GM19025 (cell line): ENCODE measurements around the gene SCD.
A peak's percentile ranks its signal among the peaks of the same experiment; 100 is the strongest.
"Not testable (repeated sequence)": the region's sequence is repeated elsewhere in the genome, so short reads cannot be mapped to it uniquely, and the experiment has no call there.

Source experiments
- ATAC-seq: cut with Tn5 transposase; IDR thresholded peaks from one replicate; pipeline ENCODE4 v1.9.1; 2021; ENCODE audit warnings: mild to moderate bottlenecking, low read depth, moderate library complexity; ENCODE audit not compliant: unreplicated experiment

Gene SCD

GRCh38 chr10:100346765-100347567 is at the start of gene SCD:
Gene SCD (plus strand): TSS chr10:100347233. CDS start chr10:100347505, 272 bp downstream.
- ATAC-seq = peak; percentile 85

GRCh38 chr10:100297242-100297641 is 49.8 kb upstream of the SCD start:
- ATAC-seq = no peak

- ATAC-seq = not testable (repeated sequence)
These were observed 45.9 kb upstream of the SCD start for GRCh38 chr10:100301123-100301522.

GRCh38 chr10:100303724-100304319 is 43.2 kb upstream of the SCD start:
- no peak for ATAC-seq

- no peak for ATAC-seq
These were observed 42.6 kb upstream of the SCD start for GRCh38 chr10:100304414-100304813.

- ATAC-seq = no peak
These were observed 40.2 kb upstream of the SCD start for GRCh38 chr10:100306861-100307260.

- no peak for ATAC-seq
These were observed 39.3 kb upstream of the SCD start for GRCh38 chr10:100307684-100308083.

- ATAC-seq = no peak
These were observed 35.7 kb upstream of the SCD start for GRCh38 chr10:100311298-100311697.

- ATAC-seq = no peak
These were observed 31.4 kb upstream of the SCD start for GRCh38 chr10:100315615-100316014.

- no peak for ATAC-seq
These were observed 28.8 kb upstream of the SCD start for GRCh38 chr10:100318207-100318606.

GRCh38 chr10:100319707-100320402 is 27.2 kb upstream of the SCD start:
- ATAC-seq = no peak

- ATAC-seq = no peak
These were observed 21.9 kb upstream of the SCD start for GRCh38 chr10:100325158-100325557.

- peak; percentile 97 for ATAC-seq
These were observed 19.9 kb upstream of the SCD start for GRCh38 chr10:100327007-100327717.

- no peak for ATAC-seq
These were observed 19.4 kb upstream of the SCD start for GRCh38 chr10:100327718-100328009.

GRCh38 chr10:100328198-100328597 is 18.8 kb upstream of the SCD start:
- no peak for ATAC-seq

GRCh38 chr10:100330079-100330478 is 17.0 kb upstream of the SCD start, which contains the start of gene PKD2L1:
Gene PKD2L1 (minus strand): TSS chr10:100330228. CDS start chr10:100330103, 125 bp downstream.
- no peak for ATAC-seq

- no peak for ATAC-seq
These were observed 13.9 kb upstream of the SCD start for GRCh38 chr10:100333106-100333505.

GRCh38 chr10:100333661-100334440 is 13.2 kb upstream of the SCD start:
- no peak for ATAC-seq

GRCh38 chr10:100334762-100335161 is 12.3 kb upstream of the SCD start:
- ATAC-seq = no peak

GRCh38 chr10:100338434-100339036 is 8.5 kb upstream of the SCD start:
- ATAC-seq = no peak
